Sigmoid colon (tissue), 4 donors: Measurements from ENCODE around the gene PELI2.

Source experiments
- CTCF ChIP-seq, 4 experiments: fragments of 450-650 bp in 3 of 4; fragments of 200-600 bp in 1 of 4; IDR thresholded peaks; one replicate each; pipeline ENCODE4 v1.5.1; 2016 to 2019; ENCODE audit warnings: antibody characterized with exemption in 4 of 4, mild to moderate bottlenecking in 3 of 4, moderate library complexity in 2 of 4
- EP300 ChIP-seq, 4 donors: sonication (generic); formaldehyde crosslinking; IDR thresholded peaks; one replicate each; pipeline ENCODE4 v1.6.1; 2017; ENCODE audit warnings: antibody characterized with exemption in 4 of 4
- POLR2A ChIP-seq, 2 donors: fragments of 450-650 bp; IDR thresholded peaks; one replicate each; pipeline ENCODE4 v1.6.1; 2016; ENCODE audit warnings: antibody characterized with exemption in 2 of 2, mild to moderate bottlenecking in 2 of 2, moderate library complexity in 2 of 2
- POLR2AphosphoS5 ChIP-seq, 4 donors: sonication (generic); formaldehyde crosslinking; IDR thresholded peaks; one replicate each; pipeline ENCODE4 v1.6.1; 2017; ENCODE audit warnings: antibody characterized with exemption in 4 of 4

- TF ChIP-seq CTCF (IDR thresholded peaks at IDR 0.05) (no peak), POLR2AphosphoS5 (IDR thresholded peaks at IDR 0.05) (peak in 1 of 4 donors; percentile 8), POLR2A (IDR thresholded peaks at IDR 0.05) (no peak), EP300 (IDR thresholded peaks at IDR 0.05) (no peak)
Measured at GRCh38 chr14:56274556-56274955, 156.3 kb downstream of the PELI2 start.
